ENCODE results near the gene TSPAN18.
A peak's percentile ranks its signal among the peaks of the same experiment; 100 is the strongest.

TSPAN18 gene

DNA sequence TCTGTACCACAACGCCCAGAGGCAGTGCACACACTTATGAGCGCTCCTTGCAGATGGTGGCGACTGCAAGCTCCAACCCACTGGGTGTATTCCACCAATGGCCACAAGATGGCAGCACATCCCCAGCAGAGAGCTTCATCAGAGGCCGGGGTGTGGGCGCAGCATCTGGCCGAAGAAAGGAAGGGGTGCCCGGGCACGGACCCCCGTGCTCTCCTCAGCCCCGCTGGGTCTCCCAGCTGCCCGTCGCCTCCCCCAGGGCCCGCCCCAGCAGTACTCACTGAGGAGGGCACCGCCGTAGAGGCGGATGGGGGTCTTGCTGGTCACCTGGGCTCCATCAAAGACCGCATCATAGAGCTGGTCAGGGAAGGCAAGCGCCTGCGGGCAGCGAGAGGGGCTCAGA is 209.8 kb downstream of the TSPAN18 start:
- H3K4me1 Mint-ChIP-seq, result peaks cover 32 to 40% of the 10 kb centered on the region in 2 donors
- peak overlapping the region in 1 of 2 donors; percentile 51 for H3K4me3 Mint-ChIP-seq
- H3K36me3 Mint-ChIP-seq, result peaks cover 56 to 65% of the 10 kb centered on the region in 2 donors
- H3K27me3 Mint-ChIP-seq, result no peaks in the 10 kb centered on the region
- peak overlapping the region; percentile 20 for H3K27ac Mint-ChIP-seq
- DNase-seq (peak; percentile 74), ATAC-seq (replicated peaks) (peak; percentile 92)
- H3K9me3 Mint-ChIP-seq, result no peaks in the 10 kb centered on the region

DNA sequence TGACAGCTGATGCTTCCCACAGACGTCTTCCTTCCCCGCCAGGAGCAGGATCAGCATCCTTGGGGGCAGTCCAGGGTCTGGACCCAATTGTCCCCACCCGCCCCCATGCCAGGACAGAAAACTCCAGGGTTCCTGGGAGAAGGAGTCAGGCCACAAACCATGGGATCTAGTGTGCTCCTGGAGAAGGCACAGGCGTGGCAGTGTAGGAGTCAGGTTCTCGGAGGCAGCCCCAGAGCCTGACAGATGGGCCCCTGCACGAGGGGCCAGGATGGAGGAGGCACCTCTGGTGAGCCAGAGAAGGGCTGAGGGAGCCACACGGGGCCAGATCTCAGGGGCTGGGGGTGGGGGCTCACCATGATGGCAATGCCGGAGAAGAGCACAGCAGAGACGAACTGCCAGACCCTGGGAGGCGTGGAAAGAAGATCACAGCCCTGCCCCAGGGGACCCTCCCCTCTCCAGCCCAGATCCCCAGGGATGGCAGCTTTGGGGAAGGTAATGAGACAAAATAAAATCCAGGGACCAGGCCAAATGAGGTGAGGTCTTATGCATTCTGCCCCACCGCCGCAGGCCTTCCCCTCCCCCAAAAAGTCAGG is 210.3 kb downstream of the TSPAN18 start:
- DNase-seq, result no peak
- no peak for ATAC-seq (replicated peaks)
- Mint-ChIP-seq H3K4me1 (peaks cover 38 to 45% of the 10 kb centered on the region in 2 donors), H3K9me3 (no peaks in the 10 kb centered on the region), H3K27ac (no peak overlapping the region), H3K27me3 (no peaks in the 10 kb centered on the region), H3K4me3 (no peak overlapping the region), H3K36me3 (peaks cover 59 to 69% of the 10 kb centered on the region in 2 donors)

DNA sequence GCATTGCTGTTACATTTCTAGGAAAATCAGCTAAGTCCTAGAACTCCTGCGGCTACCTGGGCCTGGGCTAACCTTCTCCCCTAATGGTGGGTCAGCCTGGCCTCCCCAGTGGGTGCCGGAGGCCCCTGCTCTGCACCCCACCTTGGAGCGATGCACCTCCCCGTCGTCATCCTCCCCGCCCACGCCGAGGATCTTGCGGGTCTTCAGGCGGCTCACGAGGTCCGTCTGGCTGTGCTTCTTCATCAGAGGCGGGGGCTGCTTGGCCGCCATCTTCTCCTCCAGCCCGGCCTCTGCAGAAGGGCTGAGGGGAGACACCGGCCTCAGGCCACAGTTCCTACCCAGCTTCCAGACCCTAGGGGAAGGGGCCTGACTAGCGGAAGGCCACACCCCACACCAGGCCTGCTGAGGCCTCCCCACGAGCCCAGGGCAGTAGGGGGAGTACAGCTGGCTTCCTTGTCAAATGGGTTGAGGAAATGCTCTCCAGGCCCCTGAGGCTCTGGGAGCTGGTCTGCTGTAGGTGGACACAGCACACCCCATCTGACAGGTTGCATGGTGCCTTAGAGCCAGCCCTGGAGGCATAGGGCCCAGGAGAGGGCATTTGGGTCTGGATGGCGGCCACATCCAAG is 211.4 kb downstream of the TSPAN18 start:
- no peaks in the 10 kb centered on the region for H3K27me3 Mint-ChIP-seq

DNA sequence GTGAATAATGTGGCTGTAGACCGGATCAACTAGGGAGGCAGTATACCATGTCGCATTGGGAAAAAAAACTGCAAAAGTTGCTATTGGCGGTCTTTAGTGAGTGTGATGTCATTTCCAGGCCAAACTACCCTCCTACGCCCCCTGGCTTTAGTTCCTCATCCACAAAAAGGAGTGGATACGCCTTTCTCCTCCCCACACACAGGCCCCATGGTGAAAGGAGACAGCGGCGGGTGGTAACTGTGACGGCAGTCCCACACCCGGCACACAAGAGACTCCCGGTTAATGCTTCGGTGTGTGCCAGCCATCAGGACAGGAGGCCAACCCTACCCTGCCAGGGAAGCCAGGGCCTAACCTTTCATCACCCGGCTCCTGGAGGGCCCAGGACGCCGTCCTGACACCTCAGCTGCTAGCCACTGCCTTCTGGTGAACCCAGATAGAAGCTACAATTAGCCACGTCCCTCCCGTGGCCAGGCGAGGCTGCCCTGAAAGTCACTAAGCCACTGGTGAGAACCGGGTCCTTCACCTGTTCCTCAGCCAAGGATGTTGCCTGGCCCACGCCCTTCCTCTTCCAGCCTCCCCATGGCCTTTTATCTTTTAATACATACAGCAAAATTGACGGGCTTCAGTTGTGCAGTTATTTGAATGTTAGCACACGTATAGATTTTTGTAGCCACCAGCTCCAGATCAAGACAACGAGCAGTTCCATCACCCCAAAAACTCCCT is 213.1 kb downstream of the TSPAN18 start:
- no peak for DNase-seq
- peak overlapping the region; percentile 70 for H3K27ac Mint-ChIP-seq
- no peaks in the 10 kb centered on the region for H3K9me3 Mint-ChIP-seq
- no peak for ATAC-seq (replicated peaks)
- H3K36me3 Mint-ChIP-seq, result peaks cover 53 to 70% of the 10 kb centered on the region in 2 donors
- H3K4me3 Mint-ChIP-seq, result peak overlapping the region in 1 of 2 donors; percentile 3
- H3K27me3 Mint-ChIP-seq, result no peaks in the 10 kb centered on the region
- H3K4me1 Mint-ChIP-seq, result peaks cover 62 to 73% of the 10 kb centered on the region in 2 donors

More for the DNA sequence above, 211.4 kb downstream of the TSPAN18 start:
- H3K4me1 Mint-ChIP-seq, result peaks cover 45 to 57% of the 10 kb centered on the region in 2 donors
- no peak overlapping the region for H3K4me3 Mint-ChIP-seq
- peak overlapping the region; percentile 38 for H3K27ac Mint-ChIP-seq
- ATAC-seq (replicated peaks) (no peak), DNase-seq (no peak)
- peaks cover 60 to 69% of the 10 kb centered on the region in 2 donors for H3K36me3 Mint-ChIP-seq
- H3K9me3 Mint-ChIP-seq, result no peaks in the 10 kb centered on the region

DNA sequence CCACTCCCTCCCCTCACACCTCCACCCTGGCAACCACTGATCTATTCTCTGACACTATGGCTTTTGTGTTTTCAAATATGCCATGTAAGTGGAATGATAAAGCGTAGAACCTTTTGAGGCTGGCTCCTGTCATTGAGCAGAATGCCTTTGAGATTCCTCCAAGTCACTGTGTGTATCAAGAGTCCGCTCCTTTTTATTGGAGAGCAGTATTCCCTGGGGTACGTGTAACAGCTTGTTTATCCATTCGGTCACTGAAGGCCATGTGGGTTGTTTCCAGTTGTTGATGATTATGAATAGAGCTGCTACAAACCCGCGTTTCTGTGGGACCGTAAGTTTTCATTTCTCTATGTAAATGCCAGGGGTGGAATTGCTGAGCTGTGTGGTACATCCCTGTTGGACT is 213.6 kb downstream of the TSPAN18 start:
- H3K27me3 Mint-ChIP-seq, result no peaks in the 10 kb centered on the region
- H3K4me3 Mint-ChIP-seq, result no peak overlapping the region
- peaks cover 67 to 79% of the 10 kb centered on the region in 2 donors for H3K4me1 Mint-ChIP-seq
- H3K36me3 Mint-ChIP-seq, result peaks cover 47 to 68% of the 10 kb centered on the region in 2 donors
- H3K9me3 Mint-ChIP-seq, result no peaks in the 10 kb centered on the region
- no peak for ATAC-seq (replicated peaks)
- H3K27ac Mint-ChIP-seq, result peak overlapping the region; percentile 70
- DNase-seq, result no peak

DNA sequence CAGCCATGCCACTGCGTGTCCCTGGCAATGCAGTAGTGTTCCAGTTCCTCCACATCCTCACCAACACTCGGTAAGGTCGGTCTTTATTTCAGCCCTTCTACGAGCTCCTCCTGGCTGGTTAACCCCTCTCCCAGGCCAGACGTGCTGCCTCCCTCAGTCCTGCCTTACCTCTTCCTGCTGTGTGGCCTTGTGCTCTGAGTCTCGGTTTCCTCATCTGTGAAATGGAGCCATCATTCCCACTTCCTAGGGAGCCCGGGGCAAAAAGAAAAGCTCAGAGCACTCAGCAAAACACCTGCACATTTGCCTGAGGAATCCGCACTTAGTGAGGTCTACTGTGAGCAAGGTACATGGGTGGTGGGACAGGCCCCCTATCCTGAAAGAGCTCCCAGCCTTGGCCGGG is 214.1 kb downstream of the TSPAN18 start:
- H3K36me3 Mint-ChIP-seq, result peaks cover 49 to 66% of the 10 kb centered on the region in 2 donors
- H3K27ac Mint-ChIP-seq, result peak overlapping the region; percentile 47
- peaks cover 71 to 83% of the 10 kb centered on the region in 2 donors for H3K4me1 Mint-ChIP-seq
- no peaks in the 10 kb centered on the region for H3K9me3 Mint-ChIP-seq
- H3K4me3 Mint-ChIP-seq, result no peak overlapping the region
- no peak for DNase-seq
- no peak for ATAC-seq (replicated peaks)
- H3K27me3 Mint-ChIP-seq, result no peaks in the 10 kb centered on the region

DNA sequence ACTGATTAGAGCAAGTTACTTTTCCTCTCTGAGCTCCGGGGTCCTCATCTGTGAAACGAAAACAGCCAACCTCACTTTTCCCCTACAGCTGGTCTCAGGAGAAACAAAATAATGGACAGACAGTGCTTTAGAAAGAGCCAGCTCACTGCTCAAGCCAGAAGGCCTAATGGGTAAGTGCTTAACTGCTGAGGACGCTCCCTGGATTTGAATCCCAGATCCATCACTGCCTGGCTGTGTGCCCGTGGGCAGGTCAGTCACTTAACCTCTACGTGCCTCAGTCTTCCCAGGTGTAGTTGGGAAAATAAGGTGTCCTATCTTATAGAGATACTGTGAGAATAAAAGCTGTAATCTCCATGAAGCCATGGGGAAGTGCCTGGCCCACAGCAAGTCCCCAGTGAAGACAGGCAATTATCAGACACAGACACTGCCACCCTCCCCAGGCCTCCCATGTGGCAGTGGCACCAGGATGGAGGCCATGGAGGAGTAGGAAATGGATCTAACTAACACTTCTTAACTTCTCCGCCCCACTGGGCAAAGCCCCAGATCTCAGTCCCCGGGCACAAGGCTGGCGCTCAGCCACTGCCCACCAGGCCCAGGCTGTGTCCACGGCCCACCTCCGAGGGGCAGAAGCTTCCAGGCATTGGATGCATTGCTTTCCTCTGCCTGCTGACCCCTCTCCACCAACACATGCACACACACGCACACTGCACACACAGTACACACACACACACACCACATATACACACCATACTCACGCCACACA is 214.7 kb downstream of the TSPAN18 start:
- ATAC-seq (replicated peaks) (no peak), DNase-seq (no peak)
- Mint-ChIP-seq H3K27ac (peak overlapping the region; percentile 96), H3K27me3 (no peaks in the 10 kb centered on the region), H3K9me3 (no peaks in the 10 kb centered on the region), H3K4me1 (peaks cover 75 to 87% of the 10 kb centered on the region in 2 donors), H3K36me3 (peaks cover 52 to 68% of the 10 kb centered on the region in 2 donors), H3K4me3 (peak overlapping the region; percentile 78 to 83)

DNA sequence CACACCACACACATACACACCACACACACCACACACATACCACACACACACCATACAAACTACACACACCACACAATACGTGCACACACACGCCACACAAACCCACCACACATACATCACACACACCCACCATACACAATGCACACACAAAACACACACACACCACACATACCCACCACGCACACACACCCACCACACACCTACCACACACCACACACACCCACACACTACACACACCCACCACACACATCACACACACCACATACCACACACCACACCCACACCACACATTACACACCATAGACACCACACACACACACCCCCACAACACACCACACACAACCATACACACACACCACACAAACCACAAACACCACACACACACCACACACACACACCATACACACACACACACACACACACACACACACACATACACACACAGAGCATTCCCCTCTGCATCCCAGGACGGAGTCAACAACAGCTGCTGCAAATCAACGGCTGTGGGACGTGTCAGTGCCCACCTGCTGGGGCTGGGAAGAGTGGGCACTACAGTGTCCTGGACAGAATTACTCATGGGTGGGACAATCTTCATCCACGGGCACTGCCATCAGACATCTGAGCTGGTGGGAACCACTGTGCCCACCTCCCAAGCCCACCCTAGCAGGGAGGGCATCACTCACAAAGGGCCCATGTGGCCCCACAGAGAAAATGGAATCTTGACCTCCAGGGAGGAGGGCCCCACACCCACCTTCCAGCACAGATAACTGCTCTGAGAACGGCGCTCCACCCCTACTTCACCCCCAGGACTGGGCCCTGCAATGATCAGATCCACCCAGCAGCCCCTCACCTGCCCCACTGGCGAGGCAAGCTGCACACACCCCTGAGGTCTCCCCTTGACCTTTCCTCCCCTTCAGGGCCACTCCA is 215.5 kb downstream of the TSPAN18 start:
- peaks cover 48 to 69% of the 10 kb centered on the region in 2 donors for H3K36me3 Mint-ChIP-seq

DNA sequence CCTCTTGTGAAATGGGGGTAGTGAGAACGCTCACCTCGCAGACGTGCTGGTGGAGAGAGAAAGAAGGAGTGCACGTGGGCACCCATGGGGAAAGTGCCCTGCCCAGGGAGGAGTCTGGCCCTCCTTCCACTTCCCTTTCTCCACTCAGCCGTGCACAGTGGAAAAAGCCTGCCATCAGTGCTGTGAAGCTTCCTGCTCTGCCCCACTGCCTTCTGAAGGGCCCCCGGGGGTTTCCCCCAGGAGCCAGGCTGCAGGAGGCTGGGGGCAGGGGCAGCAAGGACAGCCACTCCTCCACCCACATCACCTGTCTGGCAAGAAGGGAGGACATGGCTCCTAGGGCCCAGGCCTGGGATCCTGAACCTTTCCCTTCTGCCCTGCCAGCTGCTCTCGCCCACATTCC is 216.4 kb downstream of the TSPAN18 start:
- Mint-ChIP-seq H3K27ac (peak overlapping the region; percentile 96), H3K36me3 (peaks cover 48 to 67% of the 10 kb centered on the region in 2 donors), H3K4me3 (peak overlapping the region; percentile 78 to 83), H3K27me3 (no peaks in the 10 kb centered on the region), H3K4me1 (peaks cover 81 to 92% of the 10 kb centered on the region in 2 donors), H3K9me3 (no peaks in the 10 kb centered on the region)
- ATAC-seq (replicated peaks) (peak; percentile 96 to 97), DNase-seq (peak; percentile 90)

More for the DNA sequence above, 215.5 kb downstream of the TSPAN18 start:
- Mint-ChIP-seq H3K4me1 (peaks cover 74 to 87% of the 10 kb centered on the region in 2 donors), H3K4me3 (peak overlapping the region; percentile 78 to 83), H3K27ac (peak overlapping the region; percentile 96), H3K9me3 (no peaks in the 10 kb centered on the region), H3K27me3 (no peaks in the 10 kb centered on the region)
- no peak for DNase-seq
- ATAC-seq (replicated peaks), result peak in 1 of 2 donors; percentile 8

DNA sequence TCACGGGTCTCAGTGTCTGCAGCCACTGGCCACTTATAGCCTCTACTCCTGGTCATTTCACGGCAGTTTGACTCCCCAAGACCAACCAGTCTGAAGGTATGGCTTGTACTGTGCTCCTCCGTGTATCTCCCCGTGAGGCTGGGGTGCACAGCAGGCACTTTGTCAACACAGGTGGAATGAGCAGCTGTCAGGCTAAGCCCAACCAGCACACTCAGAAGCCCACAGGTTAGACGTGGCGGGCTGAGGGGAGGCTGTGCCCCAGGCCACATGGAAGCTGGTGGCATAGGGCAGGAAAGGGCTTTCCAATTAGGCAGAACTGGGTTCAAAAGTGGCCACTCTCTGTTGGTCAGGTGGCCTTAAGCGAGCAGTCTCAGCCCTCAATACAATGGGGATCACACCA is 216.9 kb downstream of the TSPAN18 start:
- no peaks in the 10 kb centered on the region for H3K27me3 Mint-ChIP-seq
- peaks cover 47 to 66% of the 10 kb centered on the region in 2 donors for H3K36me3 Mint-ChIP-seq
- H3K4me1 Mint-ChIP-seq, result peaks cover 86 to 98% of the 10 kb centered on the region in 2 donors
- peak overlapping the region; percentile 78 to 83 for H3K4me3 Mint-ChIP-seq
- no peak for DNase-seq
- no peaks in the 10 kb centered on the region for H3K9me3 Mint-ChIP-seq
- ATAC-seq (replicated peaks), result peak; percentile 19 to 26
- H3K27ac Mint-ChIP-seq, result peak overlapping the region; percentile 96

DNA sequence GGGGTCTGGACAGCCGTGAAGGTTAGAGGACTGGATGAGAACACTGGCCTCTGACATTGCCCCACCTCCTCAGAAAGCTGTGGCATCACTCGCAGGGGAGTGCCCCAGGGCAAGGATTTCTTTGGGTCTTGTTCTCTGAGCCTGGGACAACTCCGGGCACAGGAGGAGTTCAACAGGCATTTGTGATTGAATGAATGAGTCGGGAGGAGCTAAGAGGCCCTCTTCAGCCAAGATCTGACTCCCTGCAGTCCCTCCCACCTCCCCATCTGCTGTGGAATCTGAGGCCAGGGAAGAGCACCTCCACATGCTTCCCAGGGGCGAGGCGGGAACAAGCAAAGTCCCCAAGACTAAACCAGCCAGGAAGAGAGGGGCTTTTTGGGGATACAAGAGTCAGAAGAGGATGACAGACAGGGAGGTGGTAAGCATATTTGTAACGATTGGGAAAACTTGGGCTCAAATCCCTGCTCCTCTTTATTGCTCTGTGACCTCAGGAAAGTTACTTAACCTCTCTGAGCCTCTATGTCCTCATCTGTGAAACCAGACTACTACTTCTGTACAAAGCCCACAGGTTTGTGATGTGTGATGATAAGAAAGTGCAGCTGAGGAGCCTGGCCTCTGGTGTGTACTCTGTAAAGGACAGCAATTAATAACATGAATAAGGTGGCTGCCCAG is 217.6 kb downstream of the TSPAN18 start:
- ATAC-seq (replicated peaks), result no peak
- peak overlapping the region; percentile 96 for H3K27ac Mint-ChIP-seq
- H3K27me3 Mint-ChIP-seq, result no peaks in the 10 kb centered on the region
- no peak for DNase-seq
- peaks cover 49 to 66% of the 10 kb centered on the region in 2 donors for H3K36me3 Mint-ChIP-seq
- H3K9me3 Mint-ChIP-seq, result no peaks in the 10 kb centered on the region
- peaks cover 91 to 100% of the 10 kb centered on the region in 2 donors for H3K4me1 Mint-ChIP-seq
- H3K4me3 Mint-ChIP-seq, result peak overlapping the region; percentile 78 to 83

DNA sequence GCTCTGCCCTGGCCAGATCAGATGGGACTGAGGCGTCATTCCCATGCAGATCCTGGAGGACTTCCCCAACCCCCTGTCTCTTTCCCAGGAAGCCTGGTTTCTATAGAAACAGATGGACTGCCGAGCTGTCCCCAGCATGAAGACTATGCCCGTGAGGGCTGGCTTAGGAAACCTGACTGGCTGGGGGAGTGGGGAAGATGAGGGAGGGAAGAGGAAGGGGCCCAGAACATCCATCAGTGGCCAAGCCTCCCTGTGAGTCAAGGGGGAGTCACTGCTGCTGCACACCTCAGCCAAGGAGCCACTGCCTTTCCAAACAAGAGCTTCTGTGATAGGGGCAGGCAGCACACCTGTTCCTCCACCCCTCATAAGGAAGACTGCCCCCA is 218.1 kb downstream of the TSPAN18 start:
- H3K4me3 Mint-ChIP-seq, result peak overlapping the region; percentile 19 to 46
- ATAC-seq (replicated peaks) (no peak), DNase-seq (no peak)
- H3K9me3 Mint-ChIP-seq, result no peaks in the 10 kb centered on the region
- H3K27ac Mint-ChIP-seq, result peak overlapping the region; percentile 68
- H3K27me3 Mint-ChIP-seq, result no peaks in the 10 kb centered on the region
- H3K4me1 Mint-ChIP-seq, result peaks cover 88 to 96% of the 10 kb centered on the region in 2 donors
- H3K36me3 Mint-ChIP-seq, result peaks cover 48 to 63% of the 10 kb centered on the region in 2 donors

DNA sequence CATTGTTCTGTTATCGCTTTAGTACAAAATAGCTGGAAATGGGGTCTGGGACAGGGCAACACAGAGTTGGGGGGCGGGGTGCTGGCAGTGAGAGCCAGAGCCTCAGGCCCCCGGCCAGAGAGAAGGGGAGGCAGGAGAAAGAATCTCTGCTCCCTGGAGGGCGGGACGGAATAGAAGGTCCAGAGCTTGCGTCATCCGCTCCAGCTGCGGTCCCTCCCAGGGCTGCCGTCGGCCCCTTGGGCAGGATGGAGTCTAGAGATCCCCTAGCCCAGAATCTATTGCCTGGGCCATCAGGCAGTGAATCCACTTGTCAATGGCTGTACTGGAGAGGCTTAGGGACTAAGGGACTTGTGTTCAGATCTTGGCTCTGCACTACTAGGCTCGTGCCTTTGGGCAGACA is 218.9 kb downstream of the TSPAN18 start:
- Mint-ChIP-seq H3K4me3 (peak overlapping the region in 1 of 2 donors; percentile 35), H3K9me3 (no peaks in the 10 kb centered on the region), H3K4me1 (peaks cover 82 to 87% of the 10 kb centered on the region in 2 donors), H3K27me3 (no peaks in the 10 kb centered on the region), H3K36me3 (peaks cover 39 to 57% of the 10 kb centered on the region in 2 donors), H3K27ac (peak overlapping the region; percentile 17)
- ATAC-seq (replicated peaks) (no peak), DNase-seq (no peak)
